GM21423 (cell line): ENCODE data around the gene ABHD17C.

Experiments used
- ATAC-seq: cut with Tn5 transposase; IDR thresholded peaks from one replicate; pipeline ENCODE4 v1.9.1; 2021; ENCODE audit warnings: mild to moderate bottlenecking, moderate library complexity; ENCODE audit not compliant: unreplicated experiment

The ABHD17C gene

DNA sequence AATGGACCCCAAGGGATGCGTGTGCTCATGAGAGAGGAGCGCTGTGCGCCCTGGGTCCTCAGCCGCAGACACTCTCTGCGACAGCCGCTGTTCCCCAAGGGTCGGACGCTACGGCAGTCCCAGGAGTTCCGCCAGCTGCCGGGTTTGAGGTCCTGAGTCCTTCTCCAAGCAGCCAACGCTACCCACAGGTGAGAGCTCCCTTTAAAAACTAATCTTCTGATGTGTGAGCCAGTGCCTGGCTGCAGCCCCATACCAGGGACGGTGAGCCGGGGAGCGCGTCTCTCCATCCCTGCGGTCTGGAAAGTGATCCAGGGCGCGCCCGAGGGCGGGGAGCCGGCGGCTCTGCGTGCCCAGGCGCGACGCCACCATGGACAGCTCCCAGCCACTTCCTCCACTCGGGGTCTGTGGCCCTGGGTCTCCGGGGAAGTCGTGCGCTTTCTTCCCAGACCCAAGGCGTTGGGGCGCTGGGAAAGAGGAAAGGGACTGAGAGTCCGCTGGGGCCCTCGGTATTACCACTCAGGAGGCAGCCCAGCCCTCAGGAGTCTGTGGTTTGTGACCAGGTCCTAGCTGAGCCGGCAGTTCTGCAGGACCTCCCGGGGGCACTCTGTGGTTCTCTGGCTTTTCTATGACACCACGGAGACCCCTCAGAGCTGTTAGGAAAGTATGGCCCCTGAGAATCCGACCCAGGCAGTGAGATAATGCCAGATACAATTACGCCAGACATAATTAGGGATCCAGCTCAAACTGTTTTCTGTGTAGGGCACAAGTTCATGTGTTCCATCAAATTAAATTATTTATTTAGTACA is 85.5 kb downstream of the ABHD17C start:
- no peak for ATAC-seq

DNA sequence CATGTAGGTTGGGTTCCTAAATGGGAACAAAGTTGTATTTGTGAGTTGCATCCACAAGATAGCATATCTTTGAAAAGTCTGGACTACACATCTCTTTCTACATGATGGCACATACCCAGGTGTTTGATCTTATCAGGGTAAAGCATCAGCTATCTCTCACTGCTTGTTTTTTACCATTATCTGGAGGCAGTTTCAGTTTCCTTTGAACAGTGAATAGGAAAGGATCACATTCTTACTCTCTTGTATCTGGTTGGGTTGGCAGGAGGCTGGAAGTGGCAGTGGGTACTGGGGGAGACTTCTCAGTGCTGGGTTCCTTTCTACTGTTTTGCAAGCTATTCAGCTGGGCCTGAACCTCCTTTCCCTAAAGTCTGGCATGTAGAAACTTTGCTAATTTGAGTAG is 88.2 kb downstream of the ABHD17C start:
- no peak for ATAC-seq

DNA sequence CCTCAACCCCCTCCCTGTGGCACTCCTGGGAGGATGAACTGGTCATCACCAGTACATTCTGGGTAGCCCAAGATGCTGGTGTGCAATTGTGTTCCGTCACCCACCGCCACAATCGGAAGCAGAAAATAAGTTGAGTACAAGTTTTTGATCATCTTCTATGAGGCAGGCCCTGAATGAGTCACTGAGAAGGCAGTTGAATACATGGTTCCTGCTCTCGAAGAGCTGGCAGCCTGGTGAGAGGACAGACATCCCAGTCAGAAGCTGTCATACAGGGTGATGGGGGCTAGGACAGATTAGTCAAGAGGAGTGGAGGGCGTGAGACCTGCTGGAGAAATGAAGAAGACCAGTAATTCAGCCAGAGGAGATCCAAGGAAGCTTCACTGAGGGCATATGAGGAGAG is 90.2 kb downstream of the ABHD17C start:
- no peak for ATAC-seq

DNA sequence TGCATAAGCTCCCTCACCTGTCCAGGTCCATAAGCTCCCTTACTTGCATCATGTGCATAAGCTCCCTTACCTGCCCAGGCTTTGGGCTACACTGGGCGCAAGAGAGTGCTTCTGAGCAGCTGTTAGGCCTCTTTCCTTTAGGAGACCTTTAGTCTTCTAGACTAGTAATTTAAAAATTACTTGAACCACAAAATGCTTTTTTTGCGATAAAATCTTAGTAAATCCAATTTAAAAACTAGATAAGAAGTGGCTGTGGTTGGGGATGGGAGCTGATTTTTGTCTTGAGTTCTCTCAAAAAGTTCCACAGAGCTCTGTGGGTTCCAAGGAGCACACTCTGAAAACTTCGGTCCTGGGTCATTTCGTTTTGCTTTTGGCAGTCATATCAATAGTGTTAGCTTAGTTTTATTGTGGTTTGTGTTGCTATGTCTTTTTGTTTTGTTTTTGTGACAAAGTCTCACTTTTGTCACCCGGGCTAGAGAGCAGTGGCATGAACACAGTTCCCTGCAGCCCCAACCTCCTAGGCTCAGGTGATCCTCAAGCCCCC is 90.8 kb downstream of the ABHD17C start:
- ATAC-seq = no peak

DNA sequence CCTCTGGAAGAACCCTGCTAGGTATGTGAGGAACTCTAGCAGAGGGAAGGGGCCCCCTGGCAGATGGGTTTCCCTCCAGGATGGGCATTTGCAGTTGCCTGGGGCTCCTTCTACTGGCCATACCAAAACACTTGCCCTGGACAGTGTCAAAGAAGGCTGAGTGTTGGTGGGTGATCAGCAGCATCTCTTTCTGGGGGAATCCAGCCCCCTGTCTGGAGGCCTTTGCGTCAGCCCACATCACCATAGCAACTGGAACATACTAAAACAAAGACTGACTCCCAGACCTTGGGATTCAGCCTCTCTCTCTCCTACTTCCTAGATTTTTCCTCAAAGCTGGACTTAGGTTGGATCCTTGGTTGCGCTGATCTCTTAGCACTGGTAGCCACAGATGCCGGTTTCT is 92.2 kb downstream of the ABHD17C start:
- ATAC-seq = no peak

DNA sequence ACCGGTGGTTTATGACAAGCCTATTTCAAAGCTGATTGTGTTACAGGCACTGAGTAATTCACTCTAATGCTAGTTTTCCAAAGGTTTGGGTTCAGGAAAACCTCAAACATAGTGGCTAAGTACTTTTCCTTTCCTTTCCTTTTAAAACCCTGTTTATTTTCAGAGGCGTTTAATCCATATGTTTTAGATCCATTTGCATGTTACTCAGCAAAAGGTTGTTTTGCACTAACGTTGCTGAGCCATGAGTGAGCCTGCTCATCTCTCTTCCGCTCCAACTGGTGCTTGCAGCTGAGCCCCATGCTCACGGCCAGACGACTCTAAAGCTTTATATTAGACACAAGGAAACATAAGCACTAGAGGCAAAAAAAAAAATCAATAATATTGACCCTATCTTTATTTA is 93.4 kb downstream of the ABHD17C start:
- ATAC-seq = no peak

DNA sequence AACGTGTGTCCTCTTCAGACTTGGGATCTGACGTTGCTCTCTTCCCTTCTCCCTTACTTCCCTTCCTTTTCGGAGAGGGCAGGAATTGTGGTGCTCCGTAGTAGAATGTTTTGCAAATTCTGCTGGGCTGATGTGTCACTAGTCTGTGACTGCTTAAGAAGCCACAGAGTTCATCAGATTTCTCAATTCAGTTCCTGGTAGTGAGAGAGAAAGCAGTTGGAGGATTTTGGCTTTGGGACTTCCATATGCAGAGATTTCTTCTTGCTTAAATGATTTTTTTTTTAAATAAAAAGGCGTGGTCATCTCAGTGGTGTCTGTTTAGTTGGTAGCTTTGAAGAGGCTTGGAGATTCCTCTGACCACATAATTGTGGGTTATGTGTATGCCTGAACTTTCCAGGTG is 94.2 kb downstream of the ABHD17C start:
- no peak for ATAC-seq

DNA sequence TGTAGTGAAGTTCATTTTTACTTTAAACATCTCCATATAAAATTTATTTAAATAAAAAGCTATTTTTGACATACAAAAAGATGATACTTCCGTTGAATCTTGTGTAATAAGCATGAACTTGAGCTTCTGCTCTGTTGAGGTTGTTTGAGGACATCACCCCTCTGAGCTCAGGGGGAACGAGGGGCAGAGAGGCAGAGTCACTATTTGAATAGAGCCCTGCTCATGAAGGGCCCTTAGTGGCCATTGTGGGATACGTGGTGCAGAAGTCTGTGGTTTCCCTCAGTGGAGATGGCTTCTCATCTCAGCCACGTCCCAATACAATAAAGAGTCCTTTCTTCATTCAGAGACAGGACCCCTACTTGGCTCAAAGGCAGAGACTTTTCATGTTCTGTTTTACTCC is 94.7 kb downstream of the ABHD17C start:
- no peak for ATAC-seq

DNA sequence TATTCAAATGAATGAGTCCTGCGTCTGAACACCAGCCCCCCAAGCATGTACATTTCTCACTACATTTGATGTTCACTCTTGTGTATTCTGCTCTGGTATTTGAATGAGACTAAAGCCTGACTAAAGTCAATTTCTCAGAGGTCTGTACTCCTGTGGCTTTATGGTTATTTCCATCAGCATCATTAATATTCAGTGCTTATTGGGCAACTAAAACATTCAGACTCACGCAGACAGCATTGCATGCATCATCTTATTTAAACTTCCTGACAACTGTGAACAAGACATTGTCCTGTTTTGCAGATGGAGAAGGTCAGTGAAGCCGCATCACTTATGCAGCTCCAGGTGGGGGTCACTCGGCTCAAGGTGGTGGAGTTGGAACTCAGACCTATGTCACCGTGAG is 95.1 kb downstream of the ABHD17C start:
- ATAC-seq = no peak

DNA sequence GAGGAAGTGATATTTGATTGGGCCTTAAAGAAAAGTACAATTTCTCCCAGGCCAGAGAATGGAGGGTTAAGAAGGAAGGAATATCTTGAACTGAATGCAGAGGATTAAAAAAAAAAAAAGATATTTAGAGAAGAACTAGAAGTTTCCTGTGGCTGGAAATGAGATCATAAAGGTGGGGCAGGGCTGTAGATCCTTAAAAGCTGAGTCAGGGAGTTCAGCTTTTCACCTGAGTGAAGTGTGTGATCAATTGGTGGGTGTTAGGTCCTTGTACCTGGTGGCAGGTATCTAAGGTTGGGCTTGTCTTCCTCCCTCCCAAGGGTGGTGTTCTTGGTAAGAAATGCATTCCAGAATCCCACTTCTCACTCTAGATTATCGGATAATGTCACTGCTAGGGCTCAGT is 95.9 kb downstream of the ABHD17C start:
- ATAC-seq = no peak

DNA sequence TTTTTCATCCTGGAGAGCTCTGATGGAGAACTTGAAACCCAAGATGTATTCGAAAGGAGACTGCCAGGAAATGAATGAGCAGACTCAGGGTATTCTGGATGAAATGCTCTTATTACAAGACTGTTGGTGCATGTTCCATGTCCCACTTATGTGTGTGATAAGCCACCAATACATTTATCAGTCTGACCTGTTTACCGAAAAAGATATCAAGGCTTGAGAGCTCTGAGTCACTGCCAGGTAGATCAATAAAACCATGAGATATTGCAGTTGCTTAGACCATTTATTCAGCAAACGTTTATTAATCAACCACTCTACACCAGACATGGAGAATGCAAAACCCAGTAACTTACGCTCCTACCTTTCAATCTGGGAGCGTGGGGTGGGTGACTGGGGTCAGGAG is 101.3 kb downstream of the ABHD17C start:
- no peak for ATAC-seq

DNA sequence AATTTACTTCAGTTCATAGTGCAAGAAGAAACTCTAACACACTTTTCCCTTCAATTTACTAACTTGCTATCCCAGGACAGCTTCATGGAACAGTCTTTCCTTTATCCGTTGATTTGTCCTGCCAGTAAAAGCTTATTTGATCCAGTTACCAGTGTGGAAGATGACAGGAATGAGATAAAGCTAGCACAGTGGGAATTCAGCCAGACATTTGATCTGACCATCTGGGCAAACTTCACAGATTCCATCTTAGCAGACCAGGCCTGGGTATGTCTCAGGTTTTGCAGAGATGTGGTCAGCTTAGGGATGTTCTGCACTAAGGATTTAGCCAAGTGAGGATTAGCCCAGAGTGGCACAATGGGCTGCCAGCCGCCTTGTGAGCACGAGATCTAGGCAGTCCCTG is 103.8 kb downstream of the ABHD17C start:
- no peak for ATAC-seq

DNA sequence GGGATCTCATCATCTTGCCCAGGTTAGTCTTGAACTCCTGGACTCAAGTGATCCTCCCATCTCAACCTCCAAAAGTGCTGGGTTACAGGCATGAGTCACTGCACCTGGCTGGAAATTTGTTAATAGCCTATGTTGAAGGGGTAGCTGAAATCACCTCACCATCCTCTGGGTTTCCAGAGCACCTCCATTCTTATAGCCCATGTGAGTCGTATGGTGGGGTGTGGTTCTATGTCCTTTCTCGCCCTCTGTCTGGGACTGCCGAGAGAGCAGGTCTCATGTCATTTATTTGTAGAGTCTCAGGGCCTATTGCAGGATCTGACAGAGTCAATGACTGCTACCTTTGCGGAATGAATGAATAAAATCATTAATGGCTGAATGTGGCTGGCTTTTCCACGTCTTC is 105.0 kb downstream of the ABHD17C start:
- no peak for ATAC-seq

DNA sequence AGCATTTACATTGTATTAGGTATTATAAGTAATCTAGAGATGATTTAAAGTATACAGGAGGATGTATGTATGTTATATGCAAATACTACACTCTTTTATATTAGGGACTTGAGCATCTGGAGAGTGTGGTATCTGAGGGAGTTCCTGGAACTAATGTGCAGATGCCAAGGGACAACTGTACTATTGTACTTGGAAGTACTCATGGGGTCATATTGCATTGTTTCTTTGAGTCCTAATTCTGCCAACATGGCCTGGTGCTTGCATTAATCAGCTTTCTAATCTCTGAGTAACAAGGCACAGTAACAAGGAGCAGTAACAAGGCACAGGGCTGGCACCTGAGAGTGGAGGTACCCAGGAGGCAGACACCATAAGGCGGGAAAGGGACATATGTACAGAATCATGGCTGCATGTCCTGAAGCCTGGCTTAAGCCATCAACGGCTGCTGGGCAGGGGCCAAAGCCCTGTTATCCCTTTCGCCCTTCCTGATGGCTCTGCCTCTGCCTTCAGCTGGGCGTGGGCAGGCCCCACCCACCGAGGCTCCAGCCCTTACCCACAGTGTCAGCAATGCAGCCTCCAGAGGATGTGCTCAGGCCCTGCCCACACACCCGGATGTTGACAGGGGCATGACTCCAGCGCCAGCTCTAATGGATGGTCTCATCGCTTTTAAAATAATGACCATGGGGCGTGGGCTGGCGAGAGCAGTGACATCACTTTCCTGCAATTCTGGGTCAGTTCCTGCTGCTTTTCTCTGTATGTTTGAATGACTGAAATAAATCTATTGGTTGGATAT is 107.0 kb downstream of the ABHD17C start:
- no peak for ATAC-seq

DNA sequence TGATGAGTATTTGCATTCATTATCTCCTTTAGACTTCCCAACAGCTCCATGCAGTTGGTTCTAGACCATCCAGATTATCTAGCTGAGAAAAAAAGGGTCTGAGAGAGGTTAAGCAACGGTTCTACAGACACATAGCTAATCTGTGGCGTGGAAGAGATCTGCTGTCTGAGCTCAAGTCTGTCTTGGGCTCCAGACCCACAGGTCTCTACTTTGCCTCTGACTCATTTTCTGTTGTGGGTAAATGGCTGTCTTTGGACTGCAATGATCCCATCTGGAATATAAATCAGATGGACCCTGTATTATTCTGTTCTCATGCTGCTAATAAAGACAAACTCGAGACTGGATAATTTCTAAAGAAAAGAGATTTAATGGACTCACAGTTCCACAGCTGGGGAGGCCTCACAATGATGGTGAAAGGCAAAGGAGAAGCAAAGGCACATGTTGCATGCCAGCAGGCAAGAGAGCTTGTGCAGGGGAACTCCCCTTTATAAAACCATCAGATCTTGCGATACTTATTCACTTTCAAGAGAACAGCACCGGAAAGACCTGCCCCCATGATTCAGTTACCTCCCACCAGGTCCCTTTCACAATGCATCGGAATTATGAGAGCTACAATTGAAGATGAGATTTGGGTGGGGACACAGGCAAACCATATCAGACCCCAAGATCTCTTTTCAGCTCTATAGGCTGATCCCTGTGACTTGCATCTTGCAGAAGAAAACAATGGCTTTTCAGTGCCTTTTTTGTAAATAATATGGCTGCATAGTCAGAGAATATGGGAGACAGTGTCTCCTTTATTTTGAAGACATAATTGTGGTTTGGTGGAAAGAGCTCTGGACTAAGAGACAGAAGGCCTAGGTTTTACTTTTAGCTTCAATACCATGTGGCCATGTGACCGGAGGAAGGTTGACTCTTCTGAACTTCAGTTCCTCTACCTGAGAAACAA is 108.7 kb downstream of the ABHD17C start:
- ATAC-seq = no peak

DNA sequence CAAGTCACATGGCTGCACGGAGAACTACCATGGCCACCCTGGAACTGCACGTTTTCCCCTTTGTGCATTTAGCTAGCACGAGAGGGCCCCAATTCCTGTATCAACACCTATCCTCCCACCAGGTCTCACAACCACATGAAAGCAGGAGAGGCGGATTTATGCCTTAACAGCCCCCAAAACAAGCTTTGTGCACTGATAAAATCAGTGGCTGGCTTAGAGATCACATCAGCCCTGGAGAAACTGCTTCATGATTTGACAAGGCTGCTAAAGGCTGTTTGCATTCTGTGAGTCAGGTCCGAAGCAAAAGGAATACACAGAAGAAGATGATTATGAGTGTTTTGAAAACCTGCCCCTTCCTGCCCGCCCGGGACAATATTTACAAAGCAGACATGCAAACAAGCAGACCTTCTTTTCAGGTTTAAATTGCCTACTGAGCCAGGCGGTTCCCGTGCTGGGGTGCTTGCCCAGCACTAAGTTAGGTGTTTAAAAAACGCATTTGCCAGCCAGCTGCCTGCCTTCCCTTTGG is 109.9 kb downstream of the ABHD17C start:
- ATAC-seq = no peak
